GM19239 (cell line): ENCODE data around the gene MAP9.
"Not testable (repeated sequence)": the region's sequence is repeated elsewhere in the genome, so short reads cannot be mapped to it uniquely, and the experiment has no call there.

Experiments used
- DNase-seq: peaks from one replicate; pipeline ENCODE4 v3.0.0; 2011; ENCODE audit warnings: low spot score; ENCODE audit not compliant: insufficient read length
- FAIRE-seq: peaks from 2 replicates; lab custom pipeline; 2011; peaks lifted over from hg19 to GRCh38; lab: Jason Lieb, UNC

MAP9 gene

GRCh38 chr4:155367608-155368007 lies 9.2 kb downstream of the MAP9 start:
- FAIRE-seq (peak; percentile 45), DNase-seq (no peak)

GRCh38 chr4:155353923-155354540 lies 22.7 kb downstream of the MAP9 start:
- no peak for DNase-seq
- peak; percentile 76 for FAIRE-seq

- FAIRE-seq = no peak
- no peak for DNase-seq
Measured at GRCh38 chr4:155342142-155342541, 34.6 kb downstream of the MAP9 start.

- DNase-seq = no peak
- no peak for FAIRE-seq
Measured at GRCh38 chr4:155339999-155340398, 36.8 kb downstream of the MAP9 start.

GRCh38 chr4:155339588-155339987 lies 37.2 kb downstream of the MAP9 start:
- FAIRE-seq (no peak), DNase-seq (no peak)

GRCh38 chr4:155338196-155338595 lies 38.6 kb downstream of the MAP9 start:
- no peak for FAIRE-seq
- DNase-seq = no peak

GRCh38 chr4:155336242-155336641 lies 40.5 kb downstream of the MAP9 start:
- no peak for DNase-seq
- no peak for FAIRE-seq

- DNase-seq (no peak), FAIRE-seq (no peak)
Measured at GRCh38 chr4:155331478-155331877, 45.3 kb downstream of the MAP9 start.

GRCh38 chr4:155322782-155323181 lies 54.0 kb downstream of the MAP9 start:
- DNase-seq (no peak), FAIRE-seq (no peak)

GRCh38 chr4:155321006-155321405 lies 55.8 kb downstream of the MAP9 start:
- FAIRE-seq (no peak), DNase-seq (no peak)

- DNase-seq (no peak), FAIRE-seq (no peak)
Measured at GRCh38 chr4:155319516-155319915, 57.2 kb downstream of the MAP9 start.

GRCh38 chr4:155312027-155312426 lies 64.7 kb downstream of the MAP9 start:
- not testable (repeated sequence) for FAIRE-seq, DNase-seq

GRCh38 chr4:155307731-155308277 lies 69.0 kb downstream of the MAP9 start:
- DNase-seq = no peak
- no peak for FAIRE-seq

- FAIRE-seq (no peak), DNase-seq (no peak)
Measured at GRCh38 chr4:155305619-155306018, 71.1 kb downstream of the MAP9 start.

- FAIRE-seq (no peak), DNase-seq (no peak)
Measured at GRCh38 chr4:155304375-155304774, 72.4 kb downstream of the MAP9 start.

GRCh38 chr4:155299103-155299502 lies 77.7 kb downstream of the MAP9 start:
- no peak for FAIRE-seq
- no peak for DNase-seq
